Right kidney (tissue), 1 donor: ENCODE measurements around the gene AVPR2.
A peak's percentile ranks its signal among the peaks of the same experiment; 100 is the strongest.

ENCODE experiments used
- DNase-seq: peaks from one replicate; pipeline ENCODE4 v3.0.0-alpha.2; 2016

AVPR2 gene

DNA sequence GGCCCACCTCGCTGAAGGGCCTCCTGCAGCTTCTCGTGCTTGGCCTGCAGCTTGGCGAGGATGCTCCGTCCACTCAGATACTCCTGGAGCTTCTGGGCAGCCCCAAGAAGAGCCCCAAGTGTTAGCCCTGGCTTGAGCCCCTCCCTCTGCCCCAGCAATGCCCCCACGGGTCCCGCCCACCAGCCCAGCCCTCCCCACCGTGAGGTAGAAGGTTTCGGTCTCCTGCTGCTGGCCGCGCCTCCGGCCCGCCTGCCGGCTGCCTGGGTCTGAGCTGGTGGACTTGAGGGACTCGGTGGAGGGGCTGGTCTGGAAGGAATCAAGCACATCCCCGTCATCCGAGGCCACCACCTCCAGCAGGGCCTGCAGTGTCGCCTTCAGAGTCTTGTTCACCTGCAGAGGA, 8.7 kb downstream of the AVPR2 start:
- no peak for DNase-seq

DNA sequence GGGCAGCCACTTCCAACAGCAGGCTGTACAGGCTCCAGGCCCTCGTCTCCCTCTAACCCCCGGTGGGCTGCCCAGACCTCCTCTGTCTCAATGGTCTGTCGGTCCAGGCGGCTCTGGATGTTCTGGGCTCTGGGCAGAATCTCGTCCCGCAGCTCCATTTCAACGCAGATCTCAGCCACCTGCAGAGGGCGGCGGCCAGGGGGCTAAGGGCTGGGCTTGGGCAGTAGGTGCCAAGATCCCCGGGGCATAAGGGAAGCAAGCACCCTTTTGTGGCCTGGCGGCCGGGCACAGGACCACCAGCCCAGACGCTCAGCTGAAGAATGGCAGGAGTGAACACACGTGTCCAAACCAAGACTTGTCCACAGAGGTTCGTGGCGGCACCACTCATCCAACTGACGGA, 9.2 kb downstream of the AVPR2 start:
- DNase-seq = no peak

DNA sequence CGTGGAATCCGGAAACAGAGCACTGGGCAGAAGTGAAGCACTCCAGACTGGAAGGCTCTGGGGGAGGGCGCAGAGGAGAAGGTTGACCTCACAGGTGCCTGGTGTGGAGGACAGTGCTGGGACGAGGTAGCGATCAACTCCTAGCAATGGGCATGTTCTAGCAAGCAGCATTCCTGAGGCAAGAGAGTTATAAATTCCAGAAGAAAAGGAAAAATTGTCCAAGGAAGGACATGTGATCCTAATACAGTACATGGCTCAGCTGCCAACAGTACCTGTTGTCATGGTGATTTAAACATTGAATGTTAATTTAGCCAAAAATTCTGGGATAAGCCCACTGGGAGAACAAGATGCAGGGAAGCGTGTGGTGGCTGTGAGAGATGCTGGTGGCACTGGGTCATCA, 13.4 kb downstream of the AVPR2 start:
- DNase-seq = no peak

DNA sequence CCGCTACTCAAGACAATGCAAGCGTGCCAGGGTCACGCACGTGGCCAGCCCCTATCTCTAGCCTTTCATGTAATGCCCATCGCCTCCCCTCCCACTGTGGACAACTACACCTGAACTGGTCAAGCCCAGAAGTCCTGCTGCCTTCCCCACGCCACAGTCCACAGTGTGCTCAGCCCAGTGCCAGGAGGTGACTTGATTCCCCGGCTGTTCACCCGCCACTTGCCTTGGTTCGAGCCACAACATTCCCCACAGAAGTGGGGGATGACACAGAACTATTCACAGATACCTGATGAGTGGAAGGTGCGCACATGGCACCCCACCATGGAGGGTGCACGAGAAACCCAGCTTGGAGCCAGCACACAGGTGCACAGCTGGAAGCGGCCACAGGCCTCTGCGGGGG, 14.8 kb downstream of the AVPR2 start:
- no peak for DNase-seq

DNA sequence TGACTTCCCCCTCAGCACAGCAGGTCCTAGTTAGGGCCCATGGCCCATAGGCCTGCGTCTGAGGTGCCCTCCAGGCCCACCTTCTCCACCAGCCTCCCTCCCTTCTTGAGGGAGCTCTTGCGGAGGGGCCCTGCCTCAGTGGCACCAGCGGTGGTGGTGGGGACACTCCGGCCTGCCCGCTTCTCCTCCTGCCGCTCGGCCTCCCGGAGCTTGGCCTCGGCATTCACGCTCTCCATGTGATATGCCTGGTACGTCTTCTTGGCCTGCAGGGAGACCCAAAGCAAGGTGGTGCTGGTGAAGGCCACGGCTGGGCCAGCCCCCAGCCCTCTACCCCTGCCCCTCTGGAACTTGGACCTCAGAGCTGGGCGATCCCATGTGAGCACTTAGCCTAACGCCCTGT, 16.1 kb downstream of the AVPR2 start:
- DNase-seq = no peak

DNA sequence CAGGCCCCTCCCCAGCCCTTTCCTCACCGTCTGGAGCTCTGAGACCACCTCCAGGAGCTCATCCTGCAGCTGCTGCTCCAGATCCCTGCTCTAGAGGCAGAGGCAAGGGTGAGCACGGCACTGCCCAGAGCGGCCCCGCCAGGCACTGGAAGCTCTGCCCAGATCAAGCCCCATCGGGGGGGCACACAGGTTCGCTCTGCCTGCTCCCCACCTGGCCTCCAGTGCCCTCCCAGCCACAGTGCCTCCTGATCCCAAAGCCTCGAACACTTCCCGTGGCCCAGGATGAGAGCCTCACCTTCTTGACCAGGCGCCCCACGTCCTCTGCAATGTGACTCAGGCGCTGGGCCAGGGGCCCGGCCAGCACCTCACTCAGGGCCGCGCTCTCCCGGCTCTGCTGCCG, 16.6 kb downstream of the AVPR2 start:
- DNase-seq = no peak

DNA sequence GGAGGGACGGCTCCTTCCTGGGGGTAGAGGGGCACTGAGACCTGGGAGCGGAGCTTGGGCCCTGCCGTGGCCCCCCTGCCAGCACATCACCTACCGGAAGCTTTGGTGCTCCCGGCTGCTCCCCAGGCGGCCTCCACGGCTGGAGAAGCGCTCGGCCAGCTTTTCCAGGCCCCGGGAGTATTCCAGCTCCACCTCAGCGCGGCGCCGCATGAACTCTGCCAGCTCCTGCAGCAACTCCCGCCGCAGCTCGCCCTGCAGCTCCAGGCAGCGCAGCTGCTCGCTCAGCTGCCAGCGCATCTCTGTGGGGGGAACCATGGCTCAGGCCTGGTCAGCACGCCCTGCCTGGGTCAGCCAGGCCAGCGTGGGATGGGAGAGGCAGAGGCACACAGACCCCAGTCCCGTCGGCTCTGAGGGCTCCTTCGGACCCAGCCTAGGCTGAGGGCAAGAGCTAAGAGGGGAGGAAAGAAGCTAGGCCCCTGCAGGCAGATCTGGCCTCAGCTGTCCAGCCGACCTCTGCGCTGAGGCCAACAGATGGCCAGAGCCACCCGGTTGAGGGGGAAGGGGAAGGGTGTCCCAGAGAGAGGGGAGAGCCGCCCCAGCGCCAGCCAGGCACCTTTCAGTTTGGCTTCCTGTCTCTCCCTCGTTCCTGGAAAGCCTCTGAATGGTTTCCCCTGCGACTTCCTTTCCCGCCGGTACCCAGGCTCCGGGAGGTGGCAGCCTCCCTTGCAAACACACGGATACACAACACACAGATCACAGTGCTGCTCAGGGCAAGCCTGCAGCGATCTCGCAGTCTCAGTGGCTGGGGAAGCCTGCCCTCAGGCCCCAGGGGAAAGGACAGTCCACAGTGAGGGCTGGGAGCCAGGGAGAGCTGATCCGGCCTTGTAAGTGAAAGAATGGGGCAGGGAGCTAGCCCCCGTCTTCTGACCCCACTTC, 17.3 kb downstream of the AVPR2 start:
- peak; percentile 54 for DNase-seq

DNA sequence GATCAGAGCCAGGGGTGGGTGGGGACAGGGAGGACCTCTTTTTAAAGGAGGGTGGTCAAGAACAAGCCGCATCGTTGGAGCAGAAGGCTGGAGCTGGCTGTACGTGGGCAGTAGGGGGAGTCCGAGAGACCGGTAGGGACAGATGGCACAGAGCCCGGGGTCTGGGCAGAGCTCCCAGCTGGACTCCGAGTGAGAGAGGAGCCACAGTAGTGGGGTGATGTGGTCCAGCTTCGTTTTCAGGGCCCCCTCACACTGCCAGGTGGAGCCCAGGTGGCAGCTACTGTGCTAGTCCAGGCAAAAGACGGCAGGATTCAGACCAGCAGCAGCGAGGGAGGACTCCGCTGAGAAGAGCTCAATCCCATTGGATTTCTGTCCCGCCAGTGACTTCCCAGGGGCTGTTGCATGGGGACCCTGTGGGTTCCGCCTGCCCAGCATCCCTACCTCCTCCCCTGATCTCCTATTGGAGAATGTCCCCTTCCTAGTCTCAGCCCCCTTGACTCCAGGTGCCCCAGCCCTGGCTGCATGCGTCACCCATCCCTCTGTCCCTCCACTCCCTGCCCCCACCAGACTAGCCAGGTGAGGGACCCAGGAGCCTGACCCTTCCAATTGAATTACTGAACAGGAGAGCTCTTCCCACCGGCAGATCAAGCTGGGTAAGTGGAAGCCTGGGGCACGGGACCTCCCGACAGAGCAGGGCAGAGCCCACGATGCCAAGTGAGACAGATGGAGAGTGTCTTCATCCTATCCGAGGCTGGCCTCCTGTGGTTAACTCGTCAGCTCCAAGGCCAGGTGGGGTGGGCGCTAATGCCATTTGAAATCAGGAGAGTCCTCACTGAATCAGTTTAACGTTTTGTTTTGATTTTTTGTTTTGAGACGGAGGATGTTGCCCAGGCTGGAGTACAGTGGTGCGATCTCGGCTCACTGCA, 18.7 kb downstream of the AVPR2 start:
- DNase-seq = no peak

DNA sequence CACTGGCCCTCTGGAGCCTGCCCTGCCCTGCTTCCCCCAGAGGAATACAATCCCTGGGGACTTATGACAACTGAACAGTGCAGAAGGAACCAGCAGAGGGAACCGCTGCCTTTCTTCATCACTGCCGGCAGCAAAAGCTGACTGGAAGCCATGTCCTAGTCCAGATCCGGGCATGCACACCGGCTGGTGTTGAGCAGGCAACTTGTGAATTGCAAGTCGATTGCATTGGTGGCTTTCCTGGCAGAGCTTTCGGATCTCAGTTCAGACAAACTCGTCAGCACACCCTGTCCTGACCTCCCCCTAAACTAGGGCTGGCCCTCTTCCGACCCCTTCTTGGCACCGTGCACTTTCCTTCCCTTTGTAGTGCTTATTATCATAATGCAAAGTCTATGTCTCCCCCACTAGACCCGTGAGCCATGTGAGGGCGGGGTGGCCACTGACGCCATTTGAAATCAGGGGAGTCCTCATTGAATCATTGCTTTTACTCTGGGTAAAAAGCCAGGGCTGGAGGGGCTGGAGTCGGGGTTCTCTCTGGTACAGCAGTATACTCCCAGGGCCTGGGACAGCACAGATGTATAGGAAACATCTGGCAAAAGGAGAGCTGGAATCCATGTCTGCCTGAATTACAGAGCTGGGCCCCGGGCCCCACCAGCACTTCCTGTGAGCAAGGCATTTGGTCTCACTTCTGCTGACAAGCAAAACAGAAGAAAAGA, 19.8 kb downstream of the AVPR2 start:
- no peak for DNase-seq

DNA sequence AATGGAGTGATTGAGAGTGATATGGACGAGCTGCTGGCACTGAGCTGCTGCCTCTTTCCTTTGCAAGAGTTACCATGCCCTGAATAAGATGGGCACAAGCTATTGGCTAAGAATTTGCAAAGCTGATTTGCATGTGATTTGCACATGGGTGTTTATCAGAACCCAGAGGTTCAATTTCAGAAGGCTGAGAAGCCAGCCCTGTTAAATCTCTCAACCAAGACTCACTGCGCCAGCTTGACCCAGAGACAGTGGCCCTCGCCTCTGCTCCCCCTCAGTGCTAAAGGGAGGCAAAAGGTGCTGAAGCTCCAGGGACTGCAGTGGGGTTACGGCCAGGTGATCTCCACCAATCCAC, 20.9 kb downstream of the AVPR2 start:
- DNase-seq = no peak

DNA sequence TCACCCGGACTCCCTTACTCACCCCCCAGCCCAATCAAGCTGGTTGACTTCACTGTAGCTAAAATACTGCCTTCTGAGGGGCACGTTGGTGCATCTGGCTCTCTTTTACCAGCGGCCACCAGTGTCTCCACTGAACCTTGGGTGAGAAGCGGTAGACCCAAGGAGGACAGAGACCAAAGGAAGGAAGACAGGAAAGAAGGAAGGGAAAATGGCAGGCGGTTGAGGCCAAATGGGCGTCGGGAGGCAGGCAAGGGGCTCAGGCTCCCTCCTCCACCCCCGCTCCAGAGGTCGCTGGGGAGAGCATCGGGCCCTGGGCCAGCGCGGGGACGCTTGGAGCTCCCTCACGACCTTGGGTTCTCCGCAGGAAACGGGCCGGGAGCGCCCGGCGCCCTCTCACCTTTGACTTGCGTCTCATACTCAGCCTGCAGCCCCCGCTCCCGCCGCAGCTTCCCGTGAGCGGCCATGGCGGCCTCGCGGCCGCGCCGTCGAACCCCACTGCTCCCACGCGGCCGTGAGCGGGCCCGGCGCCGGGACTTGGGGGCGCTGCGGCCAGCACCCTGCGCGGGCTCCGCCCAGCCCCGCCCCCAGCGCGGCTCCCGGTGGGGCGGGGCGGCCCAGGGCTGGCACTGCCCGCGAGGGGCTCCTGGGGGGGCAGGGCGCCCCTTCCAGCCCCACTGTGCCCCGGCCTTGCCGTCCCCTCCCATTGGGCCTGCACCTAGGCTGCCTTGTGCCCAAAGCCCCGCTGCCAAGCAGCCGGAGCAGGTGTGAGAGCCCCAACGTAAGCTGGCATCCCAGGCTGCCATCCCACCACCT, 21.5 kb downstream of the AVPR2 start, which contains the start of gene ARHGAP4:
Gene ARHGAP4 (minus strand): TSS at position 526 of the 813 bp plus-strand sequence. CDS start 62 bp downstream, at position 464.
- DNase-seq = peak; percentile 47

DNA sequence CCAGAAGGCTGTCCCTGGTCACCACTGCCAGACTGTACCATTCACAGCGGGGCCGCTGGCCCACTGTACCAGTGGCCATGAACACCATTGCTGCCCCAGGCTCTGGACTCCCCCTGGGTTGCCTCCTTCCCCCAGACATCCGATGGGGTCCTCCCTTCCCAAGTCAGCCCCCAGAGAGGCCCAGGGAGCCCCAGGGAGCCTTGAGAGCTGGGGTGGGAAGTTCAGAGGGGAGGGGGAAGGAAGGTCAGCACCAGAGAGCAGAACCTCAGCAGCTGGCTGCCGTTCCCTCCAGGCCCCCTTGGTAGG, 22.0 kb downstream of the AVPR2 start:
- no peak for DNase-seq

DNA sequence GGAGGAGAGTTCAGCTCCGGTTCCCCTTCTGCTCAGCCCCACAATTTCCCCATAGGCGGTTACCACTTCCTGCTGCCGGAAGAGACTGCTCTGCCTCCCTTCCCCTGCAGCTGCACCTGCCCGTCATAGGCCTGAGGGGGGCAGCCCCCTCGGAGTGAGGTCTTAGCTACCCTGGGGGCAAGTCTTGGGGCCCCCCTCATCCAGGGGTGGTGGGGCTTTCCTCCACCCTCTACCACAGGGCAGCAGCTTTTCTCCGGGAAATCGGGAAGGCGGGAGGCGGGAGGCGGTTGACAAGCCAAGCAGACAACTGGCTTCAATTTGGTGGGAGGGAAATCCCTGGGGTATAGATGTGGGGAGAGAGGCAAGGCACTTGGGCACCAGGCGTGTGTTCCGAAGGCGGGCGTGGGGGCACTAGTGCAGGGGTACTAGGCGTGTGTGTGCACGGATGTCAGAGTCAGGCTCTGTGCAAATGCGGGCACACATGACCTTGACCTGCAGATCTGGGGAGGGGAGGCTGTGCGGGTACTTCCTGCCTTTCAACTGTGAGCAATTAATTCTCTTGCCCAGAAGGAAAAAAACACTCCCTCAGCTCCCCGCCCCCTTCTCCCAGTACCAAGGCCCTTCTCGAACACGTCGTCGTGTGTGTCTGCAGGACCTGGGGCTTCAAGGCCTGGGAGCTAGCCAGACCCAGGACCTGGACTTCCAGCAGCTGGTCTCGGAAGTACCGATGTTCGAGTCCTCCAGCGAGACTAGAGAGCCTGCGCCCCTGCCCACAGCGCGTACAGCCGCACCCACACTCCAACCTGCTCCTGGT, 22.6 kb downstream of the AVPR2 start:
- peak; percentile 61 for DNase-seq

DNA sequence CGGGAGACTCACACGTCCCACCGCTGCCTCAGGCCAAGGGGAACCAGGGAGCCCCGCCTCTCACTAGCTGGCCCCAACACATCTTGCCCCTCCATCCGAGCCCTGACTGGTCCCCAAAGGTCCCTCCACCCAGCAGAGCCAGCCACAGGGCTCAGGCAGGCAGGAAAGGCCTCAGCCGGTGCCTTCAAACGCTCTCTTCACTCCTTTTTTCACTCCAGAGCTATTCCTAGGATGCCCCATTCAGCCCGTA, 23.1 kb downstream of the AVPR2 start:
- no peak for DNase-seq

DNA sequence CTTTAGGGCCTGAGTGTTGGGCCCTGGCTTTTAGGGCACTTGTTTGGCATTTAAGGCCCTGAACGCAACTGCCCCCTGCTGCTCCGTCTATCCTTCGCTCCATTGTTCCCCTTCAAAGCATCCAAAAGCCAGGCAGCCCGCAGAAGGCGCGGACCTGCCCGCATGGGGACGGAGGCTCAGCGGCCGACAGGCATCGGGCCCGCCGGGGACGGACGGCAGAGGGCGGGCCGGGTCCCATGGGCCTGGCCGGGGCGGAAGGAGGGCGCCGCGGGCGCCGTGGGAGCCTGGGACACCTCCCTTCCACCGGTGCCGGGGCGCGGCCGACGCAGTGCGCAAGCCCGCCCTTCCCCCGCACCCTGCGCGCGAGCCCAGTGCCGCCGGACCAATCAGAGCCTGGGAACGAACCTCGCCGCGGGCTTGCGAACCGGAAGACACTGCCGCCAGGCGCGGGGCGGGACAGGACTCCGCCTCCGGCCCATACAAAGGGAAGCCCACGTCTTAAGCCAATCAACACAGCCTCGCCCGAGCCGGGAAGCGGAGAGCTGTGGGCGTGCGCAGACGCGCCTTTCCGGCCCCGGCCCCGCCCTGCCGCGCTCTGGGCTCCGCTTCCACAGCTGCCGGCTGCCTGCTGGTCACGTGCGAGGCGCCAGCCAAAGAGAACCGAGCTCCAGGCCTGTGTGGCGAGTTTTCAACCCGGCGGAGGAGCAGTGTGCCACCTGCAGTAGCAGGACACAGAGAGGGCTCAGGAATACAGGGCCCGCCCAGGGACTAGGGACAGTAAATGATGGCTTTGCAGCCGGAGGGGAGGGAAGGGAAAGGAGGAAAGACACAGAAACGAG, 23.7 kb downstream of the AVPR2 start:
- peak; percentile 80 for DNase-seq

DNA sequence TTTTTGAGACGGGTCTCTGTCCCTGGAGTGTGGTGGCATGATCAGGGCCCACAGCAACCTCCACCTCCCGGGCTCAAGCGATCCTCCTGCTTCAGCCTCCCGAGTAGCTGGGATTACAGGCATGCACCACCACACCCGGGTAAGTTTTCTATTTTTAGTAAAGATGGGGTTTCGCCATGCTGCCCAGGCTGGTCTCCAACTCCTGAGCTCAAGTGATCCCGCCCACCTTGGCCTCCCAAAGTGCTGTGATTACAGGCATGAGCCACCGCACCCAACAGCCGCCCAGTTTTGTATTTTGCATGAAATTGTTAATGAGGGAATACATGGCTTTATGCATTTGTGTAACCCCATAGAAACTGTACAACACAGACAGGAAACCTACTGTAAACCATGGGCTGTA, 24.4 kb downstream of the AVPR2 start:
- no peak for DNase-seq

DNA sequence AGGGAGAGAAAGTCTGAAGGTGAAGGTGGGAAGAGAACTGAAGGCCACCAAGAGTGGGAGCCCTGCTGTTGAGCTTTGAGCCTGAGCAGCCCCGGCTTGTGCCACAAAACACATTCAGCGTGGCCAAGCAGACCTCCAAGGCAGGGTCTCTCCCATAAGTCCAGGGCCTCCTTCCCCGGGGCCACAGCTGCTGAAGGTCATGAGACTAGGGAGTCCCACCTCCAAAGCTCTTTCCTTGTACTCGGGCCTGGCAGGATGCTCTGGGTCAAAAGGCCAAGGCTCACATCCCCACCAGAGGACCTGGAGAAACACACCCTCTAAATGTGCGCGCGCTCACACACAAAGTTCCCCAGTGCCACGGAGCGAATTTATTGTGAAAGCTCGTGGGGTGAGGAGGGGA, 25.1 kb downstream of the AVPR2 start:
- no peak for DNase-seq

DNA sequence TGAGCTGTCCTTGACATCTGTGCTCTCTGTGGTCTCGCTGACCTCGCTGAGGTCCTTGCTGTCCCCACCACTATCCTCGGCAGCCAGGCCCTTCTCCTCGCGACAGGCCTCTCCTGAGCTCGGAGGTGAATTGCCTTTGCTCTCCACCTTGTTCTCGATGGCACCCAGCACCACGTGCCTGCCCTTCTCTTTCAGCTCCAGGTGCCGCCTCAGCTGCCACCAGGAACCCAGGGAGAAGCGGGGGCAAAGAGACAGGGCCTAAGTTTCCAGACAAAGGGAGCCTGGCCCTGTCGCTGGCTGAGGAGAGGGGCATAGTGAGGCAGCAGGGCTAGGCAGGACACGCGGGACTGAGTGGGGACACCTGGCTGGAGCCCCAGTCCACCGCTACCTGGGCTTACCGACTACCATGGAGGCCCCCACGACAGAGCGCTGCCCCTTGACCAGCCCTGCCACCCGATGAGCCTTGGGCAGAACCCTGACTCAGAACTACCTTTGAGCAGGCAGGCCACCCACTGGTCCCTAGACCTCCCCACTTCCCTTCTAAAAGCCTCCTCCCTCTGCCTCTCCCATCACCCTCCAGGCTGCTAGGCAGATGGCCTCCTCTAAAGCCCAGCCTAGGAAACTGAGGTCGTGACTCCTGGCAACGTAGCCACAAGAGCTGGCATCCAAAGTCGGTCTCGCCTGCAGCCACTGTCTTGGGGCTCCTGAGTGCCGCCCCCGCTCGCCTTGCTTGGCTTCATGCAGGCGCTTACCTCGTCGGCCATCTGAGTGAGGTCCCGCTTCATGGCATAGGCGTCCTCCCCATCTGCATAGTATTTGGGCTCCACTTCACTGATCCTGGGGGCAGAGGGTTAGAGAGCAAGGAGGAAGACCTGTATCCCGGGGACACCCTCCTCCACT, 25.8 kb downstream of the AVPR2 start:
- no peak for DNase-seq

DNA sequence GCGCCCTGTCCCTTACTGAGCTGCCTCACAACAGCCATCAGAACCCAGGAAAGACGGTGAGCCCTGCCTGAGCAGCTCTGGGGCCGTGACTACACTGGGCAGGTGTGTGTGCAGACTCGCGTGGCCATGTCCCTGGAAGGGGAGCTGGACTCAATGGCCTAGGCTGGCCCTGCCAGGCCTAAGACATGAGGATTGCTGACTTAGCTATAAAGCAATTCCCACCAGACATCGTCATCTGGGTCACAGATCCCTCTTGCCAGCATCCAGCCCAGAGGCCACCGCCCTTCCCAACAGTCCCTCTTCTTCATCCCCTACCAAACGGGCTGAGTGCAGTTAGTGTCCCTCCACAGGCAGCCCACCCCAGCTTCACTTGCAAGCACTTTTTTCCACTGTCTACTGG, 26.7 kb downstream of the AVPR2 start:
- DNase-seq = no peak
